Suprapubic skin (tissue), 3 donors: ENCODE data around the gene ANGPTL5.

Experiments
- EP300 ChIP-seq: sonication (generic); formaldehyde crosslinking; IDR thresholded peaks from one replicate; pipeline ENCODE4 v1.6.1; 2017; ENCODE audit warnings: antibody characterized with exemption
- POLR2A ChIP-seq, 2 donors: fragments of 450-650 bp; IDR thresholded peaks; one replicate each; pipeline ENCODE4 v1.6.1; 2017; ENCODE audit warnings: antibody characterized with exemption in 2 of 2, mild to moderate bottlenecking in 2 of 2, moderate library complexity in 2 of 2
- TF ChIP-seq, protein P1 (sequence below), 2 donors: fragments of 200-600 bp in 1 of 2; fragments of 450-650 bp in 1 of 2; sonication (generic) in 1 of 2; IDR thresholded peaks; one replicate each; pipeline ENCODE4 v1.5.1; 2016 to 2019; ENCODE audit warnings: antibody characterized with exemption in 2 of 2, mild to moderate bottlenecking in 1 of 2, moderate library complexity in 1 of 2

DNA sequence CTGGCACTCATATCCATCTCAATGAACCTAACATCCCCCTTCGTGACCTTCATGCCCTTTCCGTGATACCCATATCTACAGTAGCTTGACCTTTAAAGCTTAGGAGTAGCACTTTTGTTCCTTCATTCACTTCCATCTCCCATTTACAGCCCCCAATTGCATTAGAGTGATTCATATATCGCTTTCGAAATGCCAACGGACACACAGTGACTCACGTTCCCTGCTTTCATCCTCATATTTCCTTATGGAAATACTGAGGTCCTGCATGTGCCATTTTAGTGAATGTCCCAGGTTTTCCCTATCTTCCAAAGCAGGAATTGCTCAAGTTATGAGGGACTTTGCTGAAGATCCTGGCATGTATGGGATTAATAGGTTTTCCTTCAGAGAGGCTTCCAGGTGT, 45.8 kb downstream of the ANGPTL5 start:
- TF ChIP-seq, protein P1, sequence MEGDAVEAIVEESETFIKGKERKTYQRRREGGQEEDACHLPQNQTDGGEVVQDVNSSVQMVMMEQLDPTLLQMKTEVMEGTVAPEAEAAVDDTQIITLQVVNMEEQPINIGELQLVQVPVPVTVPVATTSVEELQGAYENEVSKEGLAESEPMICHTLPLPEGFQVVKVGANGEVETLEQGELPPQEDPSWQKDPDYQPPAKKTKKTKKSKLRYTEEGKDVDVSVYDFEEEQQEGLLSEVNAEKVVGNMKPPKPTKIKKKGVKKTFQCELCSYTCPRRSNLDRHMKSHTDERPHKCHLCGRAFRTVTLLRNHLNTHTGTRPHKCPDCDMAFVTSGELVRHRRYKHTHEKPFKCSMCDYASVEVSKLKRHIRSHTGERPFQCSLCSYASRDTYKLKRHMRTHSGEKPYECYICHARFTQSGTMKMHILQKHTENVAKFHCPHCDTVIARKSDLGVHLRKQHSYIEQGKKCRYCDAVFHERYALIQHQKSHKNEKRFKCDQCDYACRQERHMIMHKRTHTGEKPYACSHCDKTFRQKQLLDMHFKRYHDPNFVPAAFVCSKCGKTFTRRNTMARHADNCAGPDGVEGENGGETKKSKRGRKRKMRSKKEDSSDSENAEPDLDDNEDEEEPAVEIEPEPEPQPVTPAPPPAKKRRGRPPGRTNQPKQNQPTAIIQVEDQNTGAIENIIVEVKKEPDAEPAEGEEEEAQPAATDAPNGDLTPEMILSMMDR (IDR thresholded peaks at IDR 0.05), result no peak
- TF ChIP-seq POLR2A (IDR thresholded peaks at IDR 0.05) (no peak), EP300 (no peak)
